GM19193 (cell line): Measurements from ENCODE around the gene IRF2BP1.
A peak's percentile ranks its signal among the peaks of the same experiment; 100 is the strongest.

ENCODE experiments used
- POLR2A ChIP-seq: IDR thresholded peaks from 4 replicates; pipeline ENCODE4 v1.6.1; 2011; ENCODE audit not compliant: insufficient read depth, insufficient read length; ENCODE audit errors: extremely low read depth

IRF2BP1 gene

DNA sequence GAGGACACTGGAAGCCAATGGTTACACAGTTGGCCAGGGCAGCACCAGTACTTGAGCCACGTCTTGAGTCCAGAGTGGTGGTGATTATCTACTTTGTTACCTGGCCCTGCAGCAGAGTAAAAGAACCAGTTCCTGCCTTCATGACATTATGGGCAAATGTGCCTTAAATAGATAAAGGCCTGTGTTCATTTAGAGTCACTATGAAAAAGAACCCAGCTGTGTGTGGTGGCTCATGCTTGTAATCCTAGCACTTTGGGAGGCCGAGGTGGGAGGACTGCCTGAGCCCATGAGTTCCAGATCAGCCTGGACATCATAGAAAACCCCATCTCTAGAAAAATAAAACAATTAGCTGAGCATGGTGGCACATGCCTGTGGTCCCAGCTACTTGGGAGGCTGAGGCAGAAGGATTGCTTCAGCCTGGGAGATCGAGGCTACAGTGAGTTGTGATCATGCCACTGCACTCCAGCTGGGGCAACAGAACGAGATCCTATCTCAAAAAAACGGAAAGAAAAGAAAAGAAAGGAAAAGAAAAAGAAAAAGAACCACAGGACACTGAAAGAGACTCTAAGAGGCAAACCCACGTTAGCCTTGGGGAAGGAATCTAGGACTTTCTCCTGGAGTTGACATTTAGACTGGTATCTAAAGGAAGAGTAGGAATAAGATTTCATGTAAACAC is 3.4 kb upstream of the IRF2BP1 start:
- TF ChIP-seq POLR2A = no peak

DNA sequence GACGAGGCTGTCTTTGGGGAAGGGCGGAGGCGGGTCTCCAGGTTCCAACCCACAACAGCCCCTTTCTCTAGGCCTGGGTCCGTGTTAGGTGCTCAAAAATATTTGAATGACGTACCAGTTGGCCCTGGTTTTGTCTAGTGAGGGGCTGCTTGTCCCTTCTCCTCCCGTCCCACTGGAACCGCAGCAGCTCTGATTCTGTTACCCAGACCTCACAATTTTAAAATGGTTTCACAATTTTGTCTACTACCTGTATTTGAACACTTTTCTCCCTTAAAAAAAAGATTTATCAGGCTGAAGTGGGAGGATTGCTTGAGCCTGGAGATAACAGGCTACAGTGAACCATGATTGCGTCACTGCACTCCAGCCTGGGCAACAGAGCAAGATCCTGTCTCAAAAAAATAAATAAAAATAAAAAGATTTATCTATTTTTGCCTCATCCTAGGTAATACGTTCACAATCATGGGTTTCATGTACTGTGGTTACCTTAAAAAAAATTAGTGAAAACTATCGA is 1.3 kb upstream of the IRF2BP1 start:
- TF ChIP-seq POLR2A = no peak

GRCh38 chr19:45886427-45887199 is 672 bp upstream of the IRF2BP1 start:
- peak; percentile 50 for TF ChIP-seq POLR2A

- no peak for TF ChIP-seq POLR2A
Observed at GRCh38 chr19:45884682-45885555, 1.0 kb downstream of the IRF2BP1 start.

GRCh38 chr19:45883881-45884681 is 1.9 kb downstream of the IRF2BP1 start:
- TF ChIP-seq POLR2A = no peak

- TF ChIP-seq POLR2A = no peak
Observed at GRCh38 chr19:45883586-45883880, 2.4 kb downstream of the IRF2BP1 start.

- peak; percentile 96 for TF ChIP-seq POLR2A
Observed at GRCh38 chr19:45882652-45883585, 3.0 kb downstream of the IRF2BP1 start.

DNA sequence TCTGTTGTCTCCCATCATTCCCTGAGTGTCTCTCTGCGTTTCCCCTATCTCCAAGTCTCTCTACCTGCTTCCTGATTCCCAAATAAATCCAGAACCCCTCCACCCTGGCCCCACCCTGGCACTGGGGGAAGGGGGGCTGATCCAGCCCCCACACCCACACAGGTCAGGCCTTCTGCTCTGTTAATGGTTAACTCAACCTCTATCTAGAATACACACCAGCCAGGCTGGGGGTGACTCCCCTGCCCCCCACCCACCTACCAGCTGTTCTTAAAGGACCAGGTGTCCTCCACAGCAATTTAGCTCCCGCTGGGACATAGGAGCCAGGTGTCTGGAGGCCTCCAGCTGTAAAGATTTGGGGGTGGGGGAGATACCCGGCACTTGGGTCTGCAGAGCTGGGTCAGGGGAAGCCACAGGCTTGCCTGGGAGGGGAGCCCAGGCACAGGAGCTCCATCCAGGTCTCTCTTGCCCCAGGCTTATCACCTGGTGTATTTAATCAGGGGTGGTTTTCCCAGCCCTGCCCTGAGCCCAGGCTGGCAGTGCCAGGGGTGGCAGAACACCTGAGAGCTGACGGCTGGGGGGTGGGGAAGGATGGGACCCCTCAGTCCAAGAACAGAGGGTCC is 3.9 kb downstream of the IRF2BP1 start:
- TF ChIP-seq POLR2A = no peak

DNA sequence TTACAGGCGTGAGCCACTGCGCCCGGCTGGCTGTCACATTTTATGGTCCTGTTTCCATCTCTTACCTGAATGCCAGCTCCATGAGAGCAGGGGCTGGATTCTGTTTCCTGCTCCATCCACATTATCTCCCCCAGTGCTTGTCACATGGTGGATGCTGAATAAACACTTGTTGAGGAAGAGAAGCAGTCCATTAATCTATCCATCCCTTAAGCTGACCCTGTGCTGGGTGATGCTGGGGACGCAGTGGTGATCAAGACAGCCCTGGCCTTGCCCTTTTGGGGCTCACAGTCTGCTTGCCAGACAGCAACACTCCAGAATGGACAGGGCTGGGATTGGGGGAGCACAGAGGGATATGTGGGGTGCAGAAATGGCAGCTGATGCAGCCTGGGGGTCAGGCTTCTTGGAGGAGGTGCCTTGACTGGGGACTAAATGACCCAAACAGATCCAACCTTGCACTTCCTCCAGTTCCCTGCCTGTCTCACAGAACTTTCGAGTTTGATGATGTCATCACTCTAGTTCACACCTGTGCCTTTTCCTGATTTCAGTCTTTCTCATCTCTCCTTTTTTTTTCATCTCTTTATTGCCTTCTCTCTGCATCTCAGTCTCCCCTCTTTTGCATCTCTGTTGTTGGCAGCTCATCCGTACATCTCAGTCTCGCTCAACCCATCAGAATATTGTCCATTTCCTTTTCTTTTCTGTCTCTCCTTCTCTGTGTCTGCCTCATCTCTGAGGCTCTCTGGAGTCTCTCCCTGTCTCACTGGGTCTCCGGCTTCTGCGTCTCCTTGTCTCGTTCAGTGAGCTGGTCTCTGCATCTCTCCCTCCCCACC is 4.6 kb downstream of the IRF2BP1 start:
- TF ChIP-seq POLR2A = peak; percentile 19

DNA sequence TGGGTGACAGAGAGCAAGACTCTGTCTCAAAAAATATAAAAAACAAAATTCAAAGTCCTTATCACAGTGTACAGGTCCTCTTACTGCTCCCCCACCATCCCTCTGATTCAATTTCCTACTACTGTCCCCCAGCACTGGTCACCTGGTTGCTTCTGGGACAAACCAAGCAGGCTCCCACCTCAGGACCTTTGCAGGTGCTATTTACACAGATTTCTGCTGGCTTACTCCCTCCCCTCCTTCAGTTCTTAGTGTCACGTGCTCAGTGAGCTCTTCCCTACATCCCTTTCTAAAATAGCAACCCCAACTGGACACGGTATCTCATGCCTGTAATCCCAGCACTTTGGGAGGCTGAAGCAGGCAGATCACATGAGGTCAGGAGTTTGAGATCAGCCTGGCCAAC is 6.0 kb downstream of the IRF2BP1 start:
- no peak for TF ChIP-seq POLR2A

DNA sequence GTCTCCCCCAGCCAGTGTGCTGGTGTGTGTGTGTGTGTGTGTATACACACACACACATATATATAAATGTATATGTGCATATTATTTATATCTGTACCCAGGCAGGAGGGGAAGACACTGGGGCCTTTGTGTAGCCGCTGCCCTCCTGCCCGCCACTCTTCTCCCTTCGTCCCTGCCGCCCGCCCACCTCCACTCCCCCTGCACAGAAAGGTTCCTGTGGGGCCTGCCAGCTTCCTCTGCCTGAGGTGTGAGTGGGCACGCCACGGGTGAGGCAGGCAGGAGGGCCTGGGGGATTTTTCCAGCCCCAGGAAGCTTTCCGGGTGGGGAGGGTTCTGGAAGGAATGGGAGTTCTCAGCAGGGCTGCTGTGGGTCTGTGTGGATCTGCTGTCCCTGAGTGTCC is 6.9 kb downstream of the IRF2BP1 start:
- TF ChIP-seq POLR2A = no peak

GRCh38 chr19:45878043-45878794 is 7.7 kb downstream of the IRF2BP1 start:
- no peak for TF ChIP-seq POLR2A
